ENCODE data around the gene SPEM2. TPM values are rescaled to one million over a fixed set of nuclear protein-coding genes. Genes with fewer than 3 reads are reported as not detected.

SPEM2 gene
- polyA plus RNA-seq, 3 donors from 2014 or later = not detected

DNA sequence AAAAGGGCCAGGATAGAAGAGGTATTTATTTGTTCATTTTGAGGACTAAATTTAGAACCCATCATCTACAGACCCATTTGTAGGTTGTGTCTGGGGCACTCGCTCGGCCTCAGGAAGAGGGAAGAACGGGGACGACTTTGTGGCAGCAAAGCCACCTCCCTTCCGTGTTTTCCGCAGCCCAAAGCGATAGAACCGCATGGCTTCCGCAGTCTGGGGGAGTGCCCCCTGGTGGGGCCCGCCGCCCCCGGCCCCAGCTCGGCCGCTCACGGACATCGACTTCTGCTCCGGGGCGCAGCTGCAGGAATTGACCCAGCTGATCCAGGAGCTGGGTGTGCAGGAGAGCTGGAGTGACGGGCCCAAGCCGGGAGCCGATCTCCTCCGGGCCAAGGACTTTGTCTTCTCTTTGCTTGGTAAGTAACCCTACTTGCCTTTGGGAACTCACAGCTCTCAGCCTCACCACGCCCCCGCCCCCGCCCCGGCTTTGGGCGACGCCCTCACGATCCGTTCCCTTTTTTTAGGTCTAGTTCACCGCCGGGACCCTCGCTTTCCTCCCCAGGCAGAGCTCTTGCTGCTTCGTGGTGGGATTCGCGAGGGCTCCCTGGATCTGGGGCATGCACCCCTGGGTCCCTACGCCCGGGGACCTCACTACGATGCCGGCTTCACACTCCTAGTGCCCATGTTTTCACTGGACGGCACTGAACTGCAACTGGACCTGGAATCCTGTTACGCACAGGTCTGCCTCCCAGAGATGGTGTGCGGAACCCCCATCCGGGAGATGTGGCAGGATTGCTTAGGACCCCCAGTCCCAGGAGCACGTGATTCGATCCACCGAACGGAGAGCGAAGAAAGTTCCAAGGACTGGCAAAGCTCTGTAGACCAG lies 10.5 kb downstream of the SPEM2 start:
- no peak for DNase-seq
- Mint-ChIP-seq H3K4me3 (peak overlapping the region; percentile 93 to 96 (median 96)), H3K4me1 (peaks cover 38 to 40% of the 10 kb centered on the region in 2 donors)

DNA sequence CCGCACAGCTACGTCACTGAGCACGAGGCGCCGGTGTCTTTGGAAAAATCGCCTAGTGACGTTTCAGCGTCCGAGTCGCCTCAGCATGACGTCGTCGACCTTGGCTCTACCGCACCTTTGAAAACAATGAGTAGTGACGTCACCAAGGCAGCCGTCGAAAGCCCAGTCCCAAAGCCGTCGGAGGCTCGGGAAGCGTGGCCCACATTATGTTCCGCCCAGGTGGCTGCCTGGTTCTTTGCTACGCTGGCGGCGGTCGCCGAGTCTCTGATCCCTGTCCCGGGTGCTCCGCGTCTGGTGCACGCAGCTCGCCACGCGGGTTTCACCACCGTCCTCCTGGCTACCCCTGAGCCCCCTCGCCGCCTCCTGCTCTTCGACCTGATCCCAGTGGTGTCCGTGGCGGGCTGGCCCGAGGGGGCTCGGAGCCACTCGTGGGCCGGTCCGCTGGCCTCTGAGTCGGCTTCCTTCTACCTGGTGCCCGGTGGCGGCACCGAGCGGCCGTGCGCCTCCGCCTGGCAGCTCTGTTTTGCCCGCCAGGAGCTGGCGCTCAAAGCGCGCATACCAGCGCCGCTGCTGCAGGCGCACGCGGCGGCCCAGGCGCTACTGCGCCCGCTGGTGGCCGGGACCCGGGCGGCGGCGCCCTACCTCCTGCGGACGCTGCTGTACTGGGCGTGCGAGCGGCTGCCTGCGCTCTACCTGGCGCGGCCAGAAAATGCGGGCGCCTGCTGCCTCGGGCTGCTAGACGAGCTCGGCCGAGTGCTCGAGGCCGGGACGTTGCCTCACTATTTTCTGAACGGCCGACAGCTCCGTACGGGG lies 11.3 kb downstream of the SPEM2 start:
- peaks cover 38 to 40% of the 10 kb centered on the region in 2 donors for H3K4me1 Mint-ChIP-seq
- peak; percentile 75 to 82 (median 79) for DNase-seq
- H3K27me3 Mint-ChIP-seq (ENCODE audit: low read depth in 3 of 3) = peaks cover 27 to 30% (median 27%) of the 10 kb centered on the region in 3 donors
- no peaks in the 10 kb centered on the region for H3K9me3 Mint-ChIP-seq
- H3K27ac Mint-ChIP-seq = peak overlapping the region; percentile 86 to 95 (median 89)
- H3K4me3 Mint-ChIP-seq = peak overlapping the region; percentile 93 to 96 (median 96)
- peaks cover 7 to 10% (median 10%) of the 10 kb centered on the region in 3 donors for H3K36me3 Mint-ChIP-seq

More for the DNA sequence above, 10.5 kb downstream of the SPEM2 start:
- Mint-ChIP-seq H3K27ac (peak overlapping the region; percentile 90 to 97 (median 95)), H3K27me3 (ENCODE audit: low read depth in 3 of 3) (peaks cover 27 to 29% (median 28%) of the 10 kb centered on the region in 3 donors), H3K9me3 (no peaks in the 10 kb centered on the region), H3K36me3 (peaks cover 7 to 10% (median 10%) of the 10 kb centered on the region in 3 donors)

GRCh38 chr17:7437369-7437863 lies 12.0 kb downstream of the SPEM2 start:
- Mint-ChIP-seq H3K4me1 (peaks cover 38 to 40% of the 10 kb centered on the region in 2 donors), H3K27me3 (ENCODE audit: low read depth in 3 of 3) (peaks cover 29 to 32% (median 31%) of the 10 kb centered on the region in 3 donors), H3K27ac (no peak overlapping the region), H3K9me3 (no peaks in the 10 kb centered on the region), H3K36me3 (peaks cover 7 to 12% (median 10%) of the 10 kb centered on the region in 3 donors), H3K4me3 (peak overlapping the region; percentile 43 to 86 (median 66))
- DNase-seq = no peak

GRCh38 chr17:7437950-7438614 lies 12.7 kb downstream of the SPEM2 start:
- H3K4me1 Mint-ChIP-seq = peaks cover 38 to 40% of the 10 kb centered on the region in 2 donors
- H3K9me3 Mint-ChIP-seq = peaks cover 0 to 1% (median 0%) of the 10 kb centered on the region in 6 donors
- peaks cover 7 to 13% (median 10%) of the 10 kb centered on the region in 3 donors for H3K36me3 Mint-ChIP-seq
- H3K27me3 Mint-ChIP-seq (ENCODE audit: low read depth in 3 of 3) = peaks cover 29 to 34% (median 33%) of the 10 kb centered on the region in 3 donors
- no peak for DNase-seq
- H3K27ac Mint-ChIP-seq = peak overlapping the region in 2 of 6 donors; percentile 21 to 72
- peak overlapping the region; percentile 56 to 86 (median 66) for H3K4me3 Mint-ChIP-seq

GRCh38 chr17:7438656-7439460 lies 13.4 kb downstream of the SPEM2 start:
- H3K4me3 Mint-ChIP-seq = peak overlapping the region; percentile 53 to 69 (median 56)
- no peak for DNase-seq
- peaks cover 0 to 1% (median 0%) of the 10 kb centered on the region in 6 donors for H3K9me3 Mint-ChIP-seq
- peaks cover 7 to 13% (median 10%) of the 10 kb centered on the region in 3 donors for H3K36me3 Mint-ChIP-seq
- H3K4me1 Mint-ChIP-seq = peaks cover 38 to 40% of the 10 kb centered on the region in 2 donors
- peaks cover 33 to 34% (median 34%) of the 10 kb centered on the region in 3 donors for H3K27me3 Mint-ChIP-seq (ENCODE audit: low read depth in 3 of 3)
- H3K27ac Mint-ChIP-seq = peak overlapping the region in 1 of 6 donors; percentile 13

DNA sequence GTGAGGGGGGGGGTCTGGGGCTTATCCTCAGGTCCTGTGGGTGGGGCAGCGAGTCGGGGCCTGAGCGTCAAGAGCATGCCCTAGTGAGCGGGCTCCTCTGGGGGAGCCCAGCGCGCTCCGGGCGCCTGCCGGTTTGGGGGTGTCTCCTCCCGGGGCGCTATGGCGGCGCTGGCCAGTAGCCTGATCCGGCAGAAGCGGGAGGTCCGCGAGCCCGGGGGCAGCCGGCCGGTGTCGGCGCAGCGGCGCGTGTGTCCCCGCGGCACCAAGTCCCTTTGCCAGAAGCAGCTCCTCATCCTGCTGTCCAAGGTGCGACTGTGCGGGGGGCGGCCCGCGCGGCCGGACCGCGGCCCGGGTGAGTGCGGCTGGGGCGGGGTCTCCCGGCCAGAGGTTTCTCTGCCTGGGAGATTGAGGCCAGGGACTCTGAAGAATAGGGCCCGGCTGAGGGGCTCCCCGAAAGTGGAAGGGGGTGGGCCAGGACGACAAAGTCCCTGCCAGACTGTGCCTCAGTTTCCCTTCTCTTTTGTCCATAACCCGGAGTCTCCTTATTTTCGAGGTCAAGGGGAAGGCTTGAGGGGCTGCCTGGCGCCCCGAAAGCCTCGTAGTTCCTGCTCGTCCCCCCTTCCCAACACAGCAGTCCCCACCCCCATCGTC lies 14.2 kb downstream of the SPEM2 start, which contains the start of gene FGF11:
Gene FGF11 (plus strand): TSS at position 51 of the 651 bp plus-strand sequence. CDS start 109 bp downstream, at position 160.
- no peak for DNase-seq
- H3K4me3 Mint-ChIP-seq = peak within 1 kb of the TSS; percentile 53 to 72 (median 60)
- H3K4me1 Mint-ChIP-seq = peaks cover 39 to 40% of the 10 kb centered on the region in 2 donors

DNA sequence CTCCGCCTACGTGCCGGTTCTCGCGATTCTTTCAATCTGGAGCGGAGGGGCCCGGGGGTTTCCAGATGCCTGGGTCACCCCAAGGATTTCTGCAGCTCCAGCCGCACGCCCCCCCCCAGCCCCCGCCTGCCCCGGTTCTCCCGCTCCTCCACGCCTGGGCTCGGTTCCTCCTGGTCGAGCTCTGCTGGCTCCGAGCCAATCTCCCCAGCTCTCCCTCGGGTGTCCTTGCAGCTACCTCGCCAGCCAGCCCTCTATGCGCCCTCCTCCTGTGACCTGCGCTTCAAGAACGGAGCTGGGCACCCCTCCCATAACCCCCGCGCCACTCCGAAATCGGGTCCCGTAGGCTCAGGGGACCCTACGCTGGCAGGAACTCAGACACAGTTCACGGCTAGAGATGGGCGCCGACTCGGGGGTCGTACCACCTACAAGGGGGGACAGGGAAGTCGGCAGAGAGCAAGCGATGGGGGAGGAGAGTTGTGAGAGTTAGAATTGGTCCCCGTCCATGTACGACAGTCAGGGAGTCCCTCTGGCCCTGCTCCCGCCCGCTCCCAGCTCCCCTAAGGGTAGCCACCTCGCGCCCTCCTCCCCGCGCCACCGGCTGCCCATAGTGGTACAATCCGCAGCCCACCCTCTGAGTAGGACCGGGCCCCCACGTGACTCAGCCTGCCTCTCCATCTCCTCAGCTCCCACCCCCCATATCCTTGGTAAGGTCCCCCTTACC lies 14.9 kb downstream of the SPEM2 start:
- Mint-ChIP-seq H3K4me1 (peaks cover 36 to 37% of the 10 kb centered on the region in 2 donors), H3K36me3 (peaks cover 7 to 13% (median 10%) of the 10 kb centered on the region in 3 donors), H3K27ac (no peak overlapping the region), H3K9me3 (peaks cover 0 to 1% (median 0%) of the 10 kb centered on the region in 6 donors), H3K27me3 (ENCODE audit: low read depth in 3 of 3) (peaks cover 28 to 36% (median 31%) of the 10 kb centered on the region in 3 donors), H3K4me3 (peak overlapping the region in 3 of 5 donors; percentile 34 to 72 (median 66))
- no peak for DNase-seq

More for the DNA sequence above, 14.2 kb downstream of the SPEM2 start, which contains the start of gene FGF11:
- peaks cover 33 to 36% (median 34%) of the 10 kb centered on the region in 3 donors for H3K27me3 Mint-ChIP-seq (ENCODE audit: low read depth in 3 of 3)
- H3K9me3 Mint-ChIP-seq = peaks cover 0 to 1% (median 0%) of the 10 kb centered on the region in 6 donors
- H3K27ac Mint-ChIP-seq = peak within 1 kb of the TSS in 1 of 6 donors; percentile 13
- H3K36me3 Mint-ChIP-seq = peaks cover 7 to 13% (median 10%) of the 10 kb centered on the region in 3 donors

DNA sequence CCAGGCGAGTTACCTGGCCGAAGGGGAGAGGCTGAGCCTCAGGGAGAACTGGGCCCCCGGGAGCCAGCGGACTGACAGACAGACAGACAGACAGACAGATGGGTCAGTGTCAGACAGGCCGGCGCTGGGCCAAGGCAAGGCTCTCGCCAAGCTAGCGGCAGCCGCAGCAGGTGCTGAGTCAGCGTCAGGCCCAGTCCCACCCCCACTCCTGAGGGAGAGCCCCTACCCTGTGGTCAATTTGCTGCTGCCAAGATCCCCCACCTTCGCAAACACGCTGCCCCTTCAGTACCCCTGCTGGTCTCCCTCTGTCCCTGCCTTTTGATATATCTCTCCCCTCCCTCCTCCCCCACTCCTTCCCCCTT lies 15.4 kb downstream of the SPEM2 start:
- peaks cover 28 to 38% (median 29%) of the 10 kb centered on the region in 3 donors for H3K27me3 Mint-ChIP-seq (ENCODE audit: low read depth in 3 of 3)

GRCh38 chr17:7441266-7441665 lies 15.8 kb downstream of the SPEM2 start:
- Mint-ChIP-seq H3K9me3 (peaks cover 0 to 1% (median 0%) of the 10 kb centered on the region in 6 donors), H3K4me1 (peaks cover 39% of the 10 kb centered on the region in 2 donors), H3K27me3 (ENCODE audit: low read depth in 3 of 3) (peaks cover 27 to 38% (median 31%) of the 10 kb centered on the region in 3 donors), H3K27ac (no peak overlapping the region), H3K4me3 (no peak overlapping the region), H3K36me3 (peaks cover 10 to 13% (median 11%) of the 10 kb centered on the region in 3 donors)
- DNase-seq = no peak

More for the DNA sequence above, 15.4 kb downstream of the SPEM2 start:
- DNase-seq = no peak
- peaks cover 39% of the 10 kb centered on the region in 2 donors for H3K4me1 Mint-ChIP-seq
- no peak overlapping the region for H3K27ac Mint-ChIP-seq
- H3K9me3 Mint-ChIP-seq = peaks cover 0 to 1% (median 0%) of the 10 kb centered on the region in 6 donors
- no peak overlapping the region for H3K4me3 Mint-ChIP-seq
- peaks cover 7 to 13% (median 10%) of the 10 kb centered on the region in 3 donors for H3K36me3 Mint-ChIP-seq

GRCh38 chr17:7442142-7442541 lies 16.7 kb downstream of the SPEM2 start:
- peak overlapping the region in 1 of 5 donors; percentile 7 for H3K4me3 Mint-ChIP-seq
- peaks cover 10 to 13% (median 11%) of the 10 kb centered on the region in 3 donors for H3K36me3 Mint-ChIP-seq
- peak overlapping the region in 1 of 6 donors; percentile 30 for H3K27ac Mint-ChIP-seq
- peaks cover 33% of the 10 kb centered on the region in 2 donors for H3K4me1 Mint-ChIP-seq
- H3K27me3 Mint-ChIP-seq (ENCODE audit: low read depth in 3 of 3) = peaks cover 28 to 39% (median 33%) of the 10 kb centered on the region in 3 donors
- no peak for DNase-seq
- H3K9me3 Mint-ChIP-seq = peaks cover 0 to 1% (median 0%) of the 10 kb centered on the region in 6 donors

All from immature natural killer cell (primary cell).